ENCODE results near the gene ATE1. TPM values are rescaled to one million over a fixed set of nuclear protein-coding genes. Genes with fewer than 3 reads are reported as not detected.

ATE1 gene
- polyA plus RNA-seq, 2 donors, result 3.7 to 6.8 TPM

DNA sequence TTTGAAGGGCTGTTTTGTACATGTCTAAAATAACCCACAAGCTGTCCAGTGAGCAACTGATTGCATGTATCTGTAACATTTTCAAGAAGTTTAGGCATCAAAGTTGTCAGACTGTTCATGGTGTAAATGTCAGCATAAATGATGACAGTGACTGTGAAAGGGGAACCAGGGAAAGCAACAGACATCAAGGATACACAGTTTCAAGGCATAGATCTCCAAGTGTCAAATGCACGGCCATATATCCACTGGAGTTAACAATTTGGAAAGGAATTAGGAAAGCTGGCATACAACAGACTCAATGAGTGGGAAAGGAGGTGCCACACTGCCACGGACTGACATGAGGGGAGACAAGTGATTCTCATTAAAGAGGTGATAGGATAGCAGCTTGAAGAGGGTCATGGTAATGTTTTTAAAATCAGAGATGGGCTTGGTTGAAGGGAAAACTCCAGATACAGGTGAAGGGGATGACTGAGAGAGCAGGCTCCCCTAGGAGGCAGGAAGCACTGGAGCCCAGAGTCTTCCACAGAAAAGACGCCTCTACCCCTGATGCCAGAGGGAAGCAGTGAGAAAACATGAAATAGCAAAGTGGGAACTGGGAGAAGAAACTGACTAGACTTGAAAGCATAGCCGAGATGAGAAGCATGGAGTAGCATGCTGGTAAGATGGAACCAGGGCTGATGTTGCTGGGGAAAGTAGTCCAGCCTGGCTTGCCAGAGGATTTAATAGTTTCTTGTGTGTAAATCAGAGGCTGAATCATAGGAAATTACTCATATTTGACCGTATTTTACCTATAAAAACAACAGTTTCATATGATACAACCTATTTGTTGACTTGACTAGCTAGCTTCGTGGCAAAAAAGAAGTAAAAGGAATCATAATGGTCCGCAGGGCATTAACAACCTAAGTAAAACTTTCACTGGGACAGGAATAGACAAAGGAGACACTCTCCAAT lies 28.6 kb upstream of the ATE1 start:
- Histone ChIP-seq H3K4me1 (ENCODE audit: control insufficient read depth in 2 of 2, insufficient read depth in 2 of 2, low read length in 1 of 2) (no peaks in the 10 kb centered on the region), H3K9me3 (ENCODE audit: control insufficient read depth in 2 of 2, insufficient read depth in 1 of 2, low read depth in 1 of 2, low read length in 1 of 2) (no peaks in the 10 kb centered on the region), H3K27ac (ENCODE audit: low read depth in 2 of 2, low read length in 1 of 2) (no peak overlapping the region), H3K27me3 (ENCODE audit: control insufficient read depth in 1 of 2, insufficient read depth in 2 of 2, low read length in 2 of 2) (no peaks in the 10 kb centered on the region), H3K36me3 (ENCODE audit: control insufficient read depth in 2 of 2, insufficient read depth in 2 of 2, low read length in 1 of 2) (peaks cover 0 to 4% of the 10 kb centered on the region in 2 donors), H3K4me3 (ENCODE audit: low read depth in 1 of 2, low read length in 2 of 2) (no peak overlapping the region)
- 75 to 81% methylated on average over 7 of the region's 7 CpGs for WGBS, 2 donors

GRCh38 chr10:121952226-121952625 lies 24.4 kb upstream of the ATE1 start:
- H3K27me3 ChIP-seq (ENCODE audit: control insufficient read depth in 1 of 2, insufficient read depth in 2 of 2, low read length in 2 of 2), result no peaks in the 10 kb centered on the region
- 88 to 97% methylated on average over 5 of the region's 5 CpGs for WGBS, 2 donors
- no peaks in the 10 kb centered on the region for H3K9me3 ChIP-seq (ENCODE audit: control insufficient read depth in 2 of 2, insufficient read depth in 1 of 2, low read depth in 1 of 2, low read length in 1 of 2)
- H3K27ac ChIP-seq (ENCODE audit: low read depth in 2 of 2, low read length in 1 of 2), result no peak overlapping the region
- no peak overlapping the region for H3K4me3 ChIP-seq (ENCODE audit: low read depth in 1 of 2, low read length in 2 of 2)
- H3K36me3 ChIP-seq (ENCODE audit: control insufficient read depth in 2 of 2, insufficient read depth in 2 of 2, low read length in 1 of 2), result peaks cover 0 to 4% of the 10 kb centered on the region in 2 donors
- H3K4me1 ChIP-seq (ENCODE audit: control insufficient read depth in 2 of 2, insufficient read depth in 2 of 2, low read length in 1 of 2), result no peaks in the 10 kb centered on the region

DNA sequence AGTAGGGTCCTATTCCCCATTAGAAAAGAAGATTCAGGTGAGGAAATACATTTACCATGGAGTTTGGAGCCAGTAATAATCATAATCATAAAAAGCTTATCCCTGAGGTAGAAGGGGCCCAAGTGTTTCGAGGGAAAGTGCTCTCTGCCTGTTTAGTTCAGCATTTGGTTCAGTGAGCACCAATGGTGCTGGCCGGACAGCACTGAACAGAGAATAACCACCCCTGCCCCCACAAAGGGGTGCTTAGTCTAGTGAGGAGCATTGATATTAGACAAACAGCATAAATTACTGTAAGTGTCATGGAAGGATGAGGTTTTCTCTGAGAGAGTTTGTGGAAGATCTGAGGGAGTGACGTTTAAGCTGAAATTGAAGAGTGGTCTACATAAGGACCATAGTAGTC lies 21.6 kb upstream of the ATE1 start:
- WGBS, 2 donors, result 76 to 88% methylated on average over 3 of the region's 3 CpGs
- Histone ChIP-seq H3K4me1 (ENCODE audit: control insufficient read depth in 2 of 2, insufficient read depth in 2 of 2, low read length in 1 of 2) (no peaks in the 10 kb centered on the region), H3K36me3 (ENCODE audit: control insufficient read depth in 2 of 2, insufficient read depth in 2 of 2, low read length in 1 of 2) (no peaks in the 10 kb centered on the region), H3K27ac (ENCODE audit: low read depth in 2 of 2, low read length in 1 of 2) (no peak overlapping the region), H3K27me3 (ENCODE audit: control insufficient read depth in 1 of 2, insufficient read depth in 2 of 2, low read length in 2 of 2) (no peaks in the 10 kb centered on the region), H3K4me3 (ENCODE audit: low read depth in 1 of 2, low read length in 2 of 2) (no peak overlapping the region), H3K9me3 (ENCODE audit: control insufficient read depth in 2 of 2, insufficient read depth in 1 of 2, low read depth in 1 of 2, low read length in 1 of 2) (no peaks in the 10 kb centered on the region)

GRCh38 chr10:121949049-121949448 lies 21.2 kb upstream of the ATE1 start:
- Histone ChIP-seq H3K9me3 (ENCODE audit: control insufficient read depth in 2 of 2, insufficient read depth in 1 of 2, low read depth in 1 of 2, low read length in 1 of 2) (no peaks in the 10 kb centered on the region), H3K4me1 (ENCODE audit: control insufficient read depth in 2 of 2, insufficient read depth in 2 of 2, low read length in 1 of 2) (no peaks in the 10 kb centered on the region), H3K27me3 (ENCODE audit: control insufficient read depth in 1 of 2, insufficient read depth in 2 of 2, low read length in 2 of 2) (no peaks in the 10 kb centered on the region), H3K27ac (ENCODE audit: low read depth in 2 of 2, low read length in 1 of 2) (no peak overlapping the region), H3K36me3 (ENCODE audit: control insufficient read depth in 2 of 2, insufficient read depth in 2 of 2, low read length in 1 of 2) (no peaks in the 10 kb centered on the region), H3K4me3 (ENCODE audit: low read depth in 1 of 2, low read length in 2 of 2) (no peak overlapping the region)
- 43 to 52% methylated on average over 2 of the region's 2 CpGs for WGBS, 2 donors

GRCh38 chr10:121947343-121948330 lies 19.8 kb upstream of the ATE1 start:
- Histone ChIP-seq H3K36me3 (ENCODE audit: control insufficient read depth in 2 of 2, insufficient read depth in 2 of 2, low read length in 1 of 2) (no peaks in the 10 kb centered on the region), H3K4me3 (ENCODE audit: low read depth in 1 of 2, low read length in 2 of 2) (no peak overlapping the region), H3K27me3 (ENCODE audit: control insufficient read depth in 1 of 2, insufficient read depth in 2 of 2, low read length in 2 of 2) (no peaks in the 10 kb centered on the region), H3K4me1 (ENCODE audit: control insufficient read depth in 2 of 2, insufficient read depth in 2 of 2, low read length in 1 of 2) (no peaks in the 10 kb centered on the region), H3K9me3 (ENCODE audit: control insufficient read depth in 2 of 2, insufficient read depth in 1 of 2, low read depth in 1 of 2, low read length in 1 of 2) (no peaks in the 10 kb centered on the region), H3K27ac (ENCODE audit: low read depth in 2 of 2, low read length in 1 of 2) (no peak overlapping the region)
- WGBS, 2 donors, result 81 to 82% methylated on average over 7 of the region's 7 CpGs

GRCh38 chr10:121942749-121943416 lies 15.1 kb upstream of the ATE1 start:
- Histone ChIP-seq H3K27me3 (ENCODE audit: control insufficient read depth in 1 of 2, insufficient read depth in 2 of 2, low read length in 2 of 2) (no peaks in the 10 kb centered on the region), H3K27ac (ENCODE audit: low read depth in 2 of 2, low read length in 1 of 2) (no peak overlapping the region), H3K4me3 (ENCODE audit: low read depth in 1 of 2, low read length in 2 of 2) (no peak overlapping the region), H3K4me1 (ENCODE audit: control insufficient read depth in 2 of 2, insufficient read depth in 2 of 2, low read length in 1 of 2) (no peaks in the 10 kb centered on the region), H3K9me3 (ENCODE audit: control insufficient read depth in 2 of 2, insufficient read depth in 1 of 2, low read depth in 1 of 2, low read length in 1 of 2) (no peaks in the 10 kb centered on the region), H3K36me3 (ENCODE audit: control insufficient read depth in 2 of 2, insufficient read depth in 2 of 2, low read length in 1 of 2) (no peaks in the 10 kb centered on the region)
- 66 to 86% methylated on average over 2 of the region's 2 CpGs for WGBS, 2 donors

DNA sequence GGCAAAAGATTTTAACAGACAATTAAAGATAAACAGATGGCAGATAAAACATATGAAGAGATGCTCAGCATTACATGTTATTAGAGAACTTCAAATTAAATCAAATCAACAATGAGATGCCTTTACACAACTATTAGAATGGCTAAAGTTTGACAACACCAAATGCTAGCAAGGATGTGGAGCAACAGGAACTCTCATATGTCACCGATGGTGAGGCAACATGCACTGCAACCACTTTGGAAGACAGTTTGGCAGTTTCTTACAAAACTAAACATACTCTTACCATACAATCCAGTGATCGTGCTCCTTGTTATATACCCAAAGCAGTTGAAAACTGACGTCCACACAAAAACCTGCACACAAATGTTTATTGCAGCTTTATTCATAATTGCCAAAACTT lies 13.7 kb upstream of the ATE1 start:
- Histone ChIP-seq H3K27me3 (ENCODE audit: control insufficient read depth in 1 of 2, insufficient read depth in 2 of 2, low read length in 2 of 2) (no peaks in the 10 kb centered on the region), H3K4me3 (ENCODE audit: low read depth in 1 of 2, low read length in 2 of 2) (no peak overlapping the region), H3K36me3 (ENCODE audit: control insufficient read depth in 2 of 2, insufficient read depth in 2 of 2, low read length in 1 of 2) (no peaks in the 10 kb centered on the region), H3K4me1 (ENCODE audit: control insufficient read depth in 2 of 2, insufficient read depth in 2 of 2, low read length in 1 of 2) (no peaks in the 10 kb centered on the region), H3K9me3 (ENCODE audit: control insufficient read depth in 2 of 2, insufficient read depth in 1 of 2, low read depth in 1 of 2, low read length in 1 of 2) (no peaks in the 10 kb centered on the region), H3K27ac (ENCODE audit: low read depth in 2 of 2, low read length in 1 of 2) (no peak overlapping the region)
- 76 to 80% methylated on average over 3 of the region's 3 CpGs for WGBS, 2 donors

GRCh38 chr10:121936295-121936694 lies 8.5 kb upstream of the ATE1 start:
- no peaks in the 10 kb centered on the region for H3K9me3 ChIP-seq (ENCODE audit: control insufficient read depth in 2 of 2, insufficient read depth in 1 of 2, low read depth in 1 of 2, low read length in 1 of 2)
- H3K4me3 ChIP-seq (ENCODE audit: low read depth in 1 of 2, low read length in 2 of 2), result no peak overlapping the region
- WGBS, 2 donors, result 97% methylated on average over 2 of the region's 2 CpGs
- no peaks in the 10 kb centered on the region for H3K27me3 ChIP-seq (ENCODE audit: control insufficient read depth in 1 of 2, insufficient read depth in 2 of 2, low read length in 2 of 2)
- no peaks in the 10 kb centered on the region for H3K4me1 ChIP-seq (ENCODE audit: control insufficient read depth in 2 of 2, insufficient read depth in 2 of 2, low read length in 1 of 2)
- H3K36me3 ChIP-seq (ENCODE audit: control insufficient read depth in 2 of 2, insufficient read depth in 2 of 2, low read length in 1 of 2), result no peaks in the 10 kb centered on the region
- no peak overlapping the region for H3K27ac ChIP-seq (ENCODE audit: low read depth in 2 of 2, low read length in 1 of 2)

- Histone ChIP-seq H3K4me1 (ENCODE audit: control insufficient read depth in 2 of 2, insufficient read depth in 2 of 2, low read length in 1 of 2) (no peaks in the 10 kb centered on the region), H3K27ac (ENCODE audit: low read depth in 2 of 2, low read length in 1 of 2) (no peak overlapping the region), H3K36me3 (ENCODE audit: control insufficient read depth in 2 of 2, insufficient read depth in 2 of 2, low read length in 1 of 2) (no peaks in the 10 kb centered on the region), H3K9me3 (ENCODE audit: control insufficient read depth in 2 of 2, insufficient read depth in 1 of 2, low read depth in 1 of 2, low read length in 1 of 2) (no peaks in the 10 kb centered on the region), H3K27me3 (ENCODE audit: control insufficient read depth in 1 of 2, insufficient read depth in 2 of 2, low read length in 2 of 2) (no peaks in the 10 kb centered on the region), H3K4me3 (ENCODE audit: low read depth in 1 of 2, low read length in 2 of 2) (no peak overlapping the region)
- 47 to 52% methylated on average over 7 of the region's 7 CpGs for WGBS, 2 donors
Observed at GRCh38 chr10:121935702-121936101, 7.9 kb upstream of the ATE1 start.
